Thymus (tissue), 14 donors: Measurements from ENCODE around the gene ATP1A4. TPM values are rescaled to one million over a fixed set of nuclear protein-coding genes. Genes with fewer than 3 reads are reported as not detected.

Experiments used
- DNase-seq, 9 donors: peaks; one replicate each; pipeline ENCODE4 v3.0.0-alpha.2; 2013; ENCODE audit warnings: low spot score in 9 of 9, low read depth in 6 of 9, missing footprints in 1 of 9
- H3K27ac ChIP-seq, 2 donors: one replicate each; pipeline ENCODE4 v1.5.1; 2013; ENCODE audit warnings: control low read depth in 1 of 2, low read depth in 1 of 2, low read length in 1 of 2, mild to moderate bottlenecking in 1 of 2, moderate library complexity in 1 of 2
- H3K27me3 ChIP-seq, 2 donors: one replicate each; pipeline ENCODE4 v1.5.1; 2013; ENCODE audit warnings: low read length in 1 of 2; ENCODE audit not compliant: control insufficient read depth in 2 of 2, insufficient read depth in 1 of 2
- H3K36me3 ChIP-seq, 2 donors: one replicate each; pipeline ENCODE4 v1.5.1; 2013; ENCODE audit warnings: low read length in 1 of 2, mild to moderate bottlenecking in 1 of 2, moderate library complexity in 1 of 2; ENCODE audit not compliant: control insufficient read depth in 2 of 2, insufficient read depth in 2 of 2
- H3K4me1 ChIP-seq, 2 donors: one replicate each; pipeline ENCODE4 v1.5.1; 2013; ENCODE audit warnings: low read length in 2 of 2; ENCODE audit not compliant: control insufficient read depth in 2 of 2, insufficient read depth in 2 of 2
- H3K4me3 ChIP-seq, 2 donors: one replicate each; pipeline ENCODE4 v1.5.1; 2013; ENCODE audit warnings: low read length in 2 of 2, control low read depth in 1 of 2, mild to moderate bottlenecking in 1 of 2
- H3K9me3 ChIP-seq, 2 donors: one replicate each; pipeline ENCODE4 v1.5.1; 2013; ENCODE audit warnings: low read length in 1 of 2, mild to moderate bottlenecking in 1 of 2; ENCODE audit not compliant: control insufficient read depth in 2 of 2, insufficient read depth in 1 of 2
- WGBS: extraction: QIAGEN DNeasy Blood & Tissue Kit; methylation state at CpG from one replicate; pipeline ENCODE4 v1.1.7; 2013; 5-methylcytosine and 5-hydroxymethylcytosine counted together
- long read RNA-seq, 10 donors: transcript quantifications; one replicate each; lab custom pipeline, GENCODE V29; 2026
- polyA plus RNA-seq: library from polyadenylated mRNA; stranded (reverse); fragments of 200-250 nt; gene quantifications from one replicate; pipeline ENCODE4 v1.2.3, GENCODE V29; 2013
- total RNA-seq: library from RNA; stranded (reverse); fragments of 120-200 nt; gene quantifications from one replicate; pipeline ENCODE4 v1.2.4, GENCODE V29; 2013
- donor health status: healthy.

ATP1A4 gene
- 0.28 TPM for total RNA-seq
- polyA plus RNA-seq, result 0.62 TPM
- long read RNA-seq, donor 1, result 0 reads
- long read RNA-seq, donor 2, result 0 reads
- long read RNA-seq, donor 3, partial matches to known transcripts, result 0 of 2 reads
- long read RNA-seq, donor 3, other reads (novel, unspliced or antisense), result 0 of 2 reads
- long read RNA-seq, donor 4, result 0 reads
- long read RNA-seq, donor 5, partial matches to known transcripts, result 0 of 1 reads
- long read RNA-seq, donor 5, other reads (novel, unspliced or antisense), result 0 of 1 reads
- long read RNA-seq, donor 6, result 0 reads
- long read RNA-seq, donor 7, result 0 reads
- long read RNA-seq, donor 8, result 0 reads
- long read RNA-seq, donor 9, result 0 reads
- long read RNA-seq, donor 10, result 0 reads

- H3K27me3 ChIP-seq, result no peaks in the 10 kb centered on the region
- no peak within 1 kb of the TSS for H3K27ac ChIP-seq
- no peaks in the 10 kb centered on the region for H3K9me3 ChIP-seq
- H3K4me3 ChIP-seq, result no peak within 1 kb of the TSS
- no peaks in the 10 kb centered on the region for H3K36me3 ChIP-seq
- no peak for DNase-seq
- 97% methylated on average over 6 of the region's 6 CpGs for WGBS
- H3K4me1 ChIP-seq, result no peaks in the 10 kb centered on the region
Observed at GRCh38 chr1:160151303-160151702, at the start of gene ATP1A4. TSS of gene ATP1A4 (plus strand) at chr1:160151603. CDS start at chr1:160152041, 438 bp downstream.

GRCh38 chr1:160101717-160102522, 49.5 kb upstream of the ATP1A4 start:
- H3K9me3 ChIP-seq, result no peaks in the 10 kb centered on the region
- whole genome bisulfite sequencing, result 92% methylated on average over 9 of the region's 9 CpGs
- DNase-seq, result no peak
- H3K4me3 ChIP-seq, result no peak overlapping the region
- H3K4me1 ChIP-seq, result peaks cover 15 to 28% of the 10 kb centered on the region in 2 donors
- no peak overlapping the region for H3K27ac ChIP-seq
- H3K27me3 ChIP-seq, result no peaks in the 10 kb centered on the region
- H3K36me3 ChIP-seq, result no peaks in the 10 kb centered on the region

GRCh38 chr1:160103658-160104408, 47.6 kb upstream of the ATP1A4 start:
- Histone ChIP-seq H3K4me3 (no peak overlapping the region), H3K9me3 (no peaks in the 10 kb centered on the region), H3K4me1 (peaks cover 4 to 15% of the 10 kb centered on the region in 2 donors), H3K27ac (no peak overlapping the region), H3K27me3 (no peaks in the 10 kb centered on the region), H3K36me3 (no peaks in the 10 kb centered on the region)
- no peak for DNase-seq
- WGBS, result 93% methylated on average over 6 of the region's 6 CpGs

- Histone ChIP-seq H3K4me3 (no peak overlapping the region), H3K9me3 (no peaks in the 10 kb centered on the region), H3K27me3 (no peaks in the 10 kb centered on the region), H3K27ac (no peak overlapping the region), H3K4me1 (peaks cover 4 to 10% of the 10 kb centered on the region in 2 donors), H3K36me3 (no peaks in the 10 kb centered on the region)
- DNase-seq, result no peak
- WGBS, result 78% methylated on average over 3 of the region's 3 CpGs
Observed at GRCh38 chr1:160104486-160104885, 46.9 kb upstream of the ATP1A4 start.

GRCh38 chr1:160105155-160105554, 46.2 kb upstream of the ATP1A4 start:
- Histone ChIP-seq H3K4me3 (no peak overlapping the region), H3K9me3 (no peaks in the 10 kb centered on the region), H3K27ac (no peak overlapping the region), H3K36me3 (no peaks in the 10 kb centered on the region), H3K4me1 (peaks cover 4 to 10% of the 10 kb centered on the region in 2 donors), H3K27me3 (peaks cover 0 to 3% of the 10 kb centered on the region in 2 donors)
- 96% methylated on average over 5 of the region's 5 CpGs for WGBS
- no peak for DNase-seq

- no peaks in the 10 kb centered on the region for H3K36me3 ChIP-seq
Observed at GRCh38 chr1:160107512-160107911, 43.9 kb upstream of the ATP1A4 start.

GRCh38 chr1:160108888-160109662, 42.3 kb upstream of the ATP1A4 start:
- H3K27ac ChIP-seq, result no peak overlapping the region
- no peaks in the 10 kb centered on the region for H3K9me3 ChIP-seq
- H3K36me3 ChIP-seq, result no peaks in the 10 kb centered on the region
- no peak overlapping the region for H3K4me3 ChIP-seq
- WGBS, result 77% methylated on average over 6 of the region's 6 CpGs
- H3K27me3 ChIP-seq, result peaks cover 0 to 8% of the 10 kb centered on the region in 2 donors
- DNase-seq, result peak in 3 of 9 donors; percentile 28 to 56 (median 33)
- H3K4me1 ChIP-seq, result no peaks in the 10 kb centered on the region

More at GRCh38 chr1:160107512-160107911, 43.9 kb upstream of the ATP1A4 start:
- Histone ChIP-seq H3K9me3 (no peaks in the 10 kb centered on the region), H3K4me3 (no peak overlapping the region), H3K4me1 (no peaks in the 10 kb centered on the region), H3K27ac (no peak overlapping the region), H3K27me3 (peaks cover 0 to 3% of the 10 kb centered on the region in 2 donors)
- no peak for DNase-seq
- 97% methylated on average over 1 of the region's 1 CpG for WGBS

GRCh38 chr1:160109686-160110085, 41.7 kb upstream of the ATP1A4 start:
- 90% methylated on average over 4 of the region's 4 CpGs for WGBS
- Histone ChIP-seq H3K4me1 (no peaks in the 10 kb centered on the region), H3K27ac (no peak overlapping the region), H3K9me3 (no peaks in the 10 kb centered on the region), H3K4me3 (no peak overlapping the region), H3K27me3 (peaks cover 0 to 9% of the 10 kb centered on the region in 2 donors), H3K36me3 (no peaks in the 10 kb centered on the region)
- DNase-seq, result no peak
